HG02973 (cell line): ENCODE measurements around the gene SLC22A13.
"Not testable (repeated sequence)": the region's sequence is repeated elsewhere in the genome, so short reads cannot be mapped to it uniquely, and the experiment has no call there.

Experiments
- ATAC-seq: cut with Tn5 transposase; IDR thresholded peaks from one replicate; pipeline ENCODE4 v1.9.1; 2021; ENCODE audit warnings: moderate library complexity; ENCODE audit not compliant: unreplicated experiment

Gene SLC22A13

GRCh38 chr3:38297537-38297936 is 31.9 kb downstream of the SLC22A13 start:
- no peak for ATAC-seq

GRCh38 chr3:38297947-38298711 is 32.5 kb downstream of the SLC22A13 start:
- ATAC-seq = no peak

GRCh38 chr3:38306941-38307340 is 41.3 kb downstream of the SLC22A13 start:
- no peak for ATAC-seq

- ATAC-seq = no peak
Measured at GRCh38 chr3:38307599-38307998, 42.0 kb downstream of the SLC22A13 start.

- ATAC-seq = no peak
Measured at GRCh38 chr3:38308456-38308855, 42.8 kb downstream of the SLC22A13 start.

GRCh38 chr3:38311476-38311875 is 45.9 kb downstream of the SLC22A13 start:
- ATAC-seq = no peak

- no peak for ATAC-seq
Measured at GRCh38 chr3:38311941-38312340, 46.3 kb downstream of the SLC22A13 start.

GRCh38 chr3:38312356-38312755 is 46.7 kb downstream of the SLC22A13 start:
- no peak for ATAC-seq

- no peak for ATAC-seq
Measured at GRCh38 chr3:38313263-38313662, 47.7 kb downstream of the SLC22A13 start.

GRCh38 chr3:38313695-38314094 is 48.1 kb downstream of the SLC22A13 start:
- ATAC-seq = no peak

- no peak for ATAC-seq
Measured at GRCh38 chr3:38314112-38314763, 48.6 kb downstream of the SLC22A13 start.

GRCh38 chr3:38314764-38315487 is 49.3 kb downstream of the SLC22A13 start:
- ATAC-seq = no peak

GRCh38 chr3:38315488-38316230 is 50.0 kb downstream of the SLC22A13 start:
- ATAC-seq = no peak

- no peak for ATAC-seq
Measured at GRCh38 chr3:38316356-38317191, 51.0 kb downstream of the SLC22A13 start.

- ATAC-seq = no peak
Measured at GRCh38 chr3:38317192-38317759, 51.7 kb downstream of the SLC22A13 start.

- ATAC-seq = no peak
Measured at GRCh38 chr3:38318766-38319671, 53.4 kb downstream of the SLC22A13 start.

GRCh38 chr3:38320638-38321037 is 55.0 kb downstream of the SLC22A13 start:
- not testable (repeated sequence) for ATAC-seq

GRCh38 chr3:38323060-38323459 is 57.4 kb downstream of the SLC22A13 start:
- no peak for ATAC-seq

- ATAC-seq = no peak
Measured at GRCh38 chr3:38325256-38325655, 59.6 kb downstream of the SLC22A13 start.
